Body of pancreas (tissue), 4 donors: ENCODE measurements around the gene HIPK3. TPM values are rescaled to one million over a fixed set of nuclear protein-coding genes. Genes with fewer than 3 reads are reported as not detected.

ENCODE experiments used
- ATAC-seq: fragments of 150-250 bp; one replicate; pipeline ENCODE4 v1.9.1; 2016
- DNase-seq, 4 donors: peaks; one replicate each; pipeline ENCODE4 v3.0.0-alpha.2; 2019
- H3K27ac ChIP-seq, 4 donors: fragments of 200-600 bp; sonication (generic); 1 replicate in 3 of 4; 2 replicates in 1 of 4; pipeline versions ENCODE4 v1.5.1 to v1.6.1; 2016 to 2019; ENCODE audit warnings: mild to moderate bottlenecking in 1 of 4, mixed read lengths in 1 of 4, moderate library complexity in 1 of 4
- H3K27me3 ChIP-seq, 2 donors: fragments of 200-600 bp; sonication (generic); one replicate each; pipeline ENCODE4 v1.6.0; 2016; ENCODE audit warnings: mild to moderate bottlenecking in 1 of 2
- H3K36me3 ChIP-seq, 2 donors: fragments of 200-600 bp; sonication (generic); replicated peaks in 1 of 2; 2 replicates each; pipeline ENCODE4 v1.5.1; 2016; ENCODE audit warnings: low read depth in 2 of 2; ENCODE audit not compliant: insufficient read depth in 1 of 2
- H3K4me1 ChIP-seq: fragments of 200-600 bp; sonication (generic); one replicate; pipeline ENCODE4 v1.6.0; 2016
- H3K4me3 ChIP-seq, 2 donors: fragments of 200-600 bp; sonication (generic); 1 replicate in 1 of 2; 2 replicates in 1 of 2; pipeline ENCODE4 v1.5.1; 2016 to 2019
- H3K9me3 ChIP-seq, 3 donors: fragments of 200-600 bp; sonication (generic); 1 replicate in 2 of 3; 2 replicates in 1 of 3; pipeline ENCODE4 v1.5.1; 2016
- CTCF ChIP-seq, 7 experiments: fragments of 450-650 bp in 4 of 7; fragments of 200-600 bp in 3 of 7; sonication (generic) in 3 of 7; IDR thresholded peaks; one replicate each; pipeline ENCODE4 v1.5.1; 2016 to 2019; ENCODE audit warnings: antibody characterized with exemption in 7 of 7
- POLR2A ChIP-seq, 3 donors: fragments of 450-650 bp; IDR thresholded peaks; one replicate each; pipeline ENCODE4 v1.6.1; 2016; ENCODE audit warnings: antibody characterized with exemption in 3 of 3, mild to moderate bottlenecking in 2 of 3
- WGBS, 2 donors: methylation state at CpG; one replicate each; pipeline ENCODE4 v1.1.5; 2017; 5-methylcytosine and 5-hydroxymethylcytosine counted together
- intact Hi-C: fragments of 100-400 bp; cut with DNase I; formaldehyde crosslinking; loops from one replicate; pipeline ENCODE4 v1.15.1; 2023
- total RNA-seq, 2 donors: library from RNA; depleted of rRNA; stranded (reverse); fragments of >200 nt; gene quantifications; one replicate each; pipeline ENCODE4 v1.1.0, GENCODE V29; 2016

The HIPK3 gene
- total RNA-seq, 2 donors from 2014 or later, result 51.7 to 57.1 TPM

- Histone ChIP-seq H3K9me3 (no peaks in the 10 kb centered on the region), H3K4me1 (no peaks in the 10 kb centered on the region), H3K27ac (no peak overlapping the region), H3K27me3 (no peaks in the 10 kb centered on the region), H3K36me3 (no peaks in the 10 kb centered on the region), H3K4me3 (no peak overlapping the region)
- TF ChIP-seq POLR2A (IDR thresholded peaks at IDR 0.05) (no peak), CTCF (IDR thresholded peaks at IDR 0.05) (no peak)
- intact Hi-C loops, result no loop called here
- no peak for ATAC-seq
- 70 to 100% methylated on average over 1 of the region's 1 CpG for WGBS, 2 donors
- DNase-seq, result no peak
Measured at GRCh38 chr11:33309118-33309517, 51.9 kb downstream of the HIPK3 start.

GRCh38 chr11:33310720-33311500 is 53.7 kb downstream of the HIPK3 start:
- ATAC-seq, result no peak
- TF ChIP-seq CTCF (IDR thresholded peaks at IDR 0.05) (no peak), POLR2A (IDR thresholded peaks at IDR 0.05) (no peak)
- no peaks in the 10 kb centered on the region for H3K36me3 ChIP-seq
- 96 to 99% methylated on average over 9 of the region's 9 CpGs for WGBS, 2 donors
- H3K9me3 ChIP-seq, result no peaks in the 10 kb centered on the region
- no peak for DNase-seq
- H3K27me3 ChIP-seq, result no peaks in the 10 kb centered on the region
- no peak overlapping the region for H3K4me3 ChIP-seq
- intact Hi-C loops, result no loop called here
- no peak overlapping the region for H3K27ac ChIP-seq
- H3K4me1 ChIP-seq, result no peaks in the 10 kb centered on the region

GRCh38 chr11:33311680-33312079 is 54.5 kb downstream of the HIPK3 start:
- no peak overlapping the region for H3K27ac ChIP-seq
- no peaks in the 10 kb centered on the region for H3K9me3 ChIP-seq
- 82 to 94% methylated on average over 3 of the region's 3 CpGs for WGBS, 2 donors
- ATAC-seq (no peak), DNase-seq (no peak)
- no peak overlapping the region for H3K4me3 ChIP-seq
- no peaks in the 10 kb centered on the region for H3K36me3 ChIP-seq
- TF ChIP-seq POLR2A (IDR thresholded peaks at IDR 0.05) (no peak), CTCF (IDR thresholded peaks at IDR 0.05) (no peak)
- intact Hi-C loops, result no loop called here
- H3K4me1 ChIP-seq, result no peaks in the 10 kb centered on the region
- H3K27me3 ChIP-seq, result no peaks in the 10 kb centered on the region

GRCh38 chr11:33315822-33316221 is 58.6 kb downstream of the HIPK3 start:
- ATAC-seq, result no peak
- intact Hi-C loops, result no loop called here

More at GRCh38 chr11:33315822-33316221, 58.6 kb downstream of the HIPK3 start:
- DNase-seq, result no peak
- WGBS, 2 donors, result 83 to 87% methylated on average over 3 of the region's 3 CpGs
- Histone ChIP-seq H3K27ac (no peak overlapping the region), H3K4me3 (no peak overlapping the region), H3K9me3 (no peaks in the 10 kb centered on the region), H3K27me3 (no peaks in the 10 kb centered on the region), H3K36me3 (no peaks in the 10 kb centered on the region), H3K4me1 (peaks cover 23% of the 10 kb centered on the region)
- no peak for TF ChIP-seq CTCF (IDR thresholded peaks at IDR 0.05)
